SK-N-SH treated with all-trans-retinoic acid at 6 μM for 48 hours (cell line): ENCODE data around the gene PTPRG.

Source experiments
- ATAC-seq: fragments of 200-7000 bp; cut with Tn5 transposase; 3 replicates; pipeline ENCODE4 v1.9.1; 2020; ENCODE audit warnings: mild to moderate bottlenecking, moderate library complexity
- ARNTL ChIP-seq: fragments of 450-650 bp; formaldehyde crosslinking; IDR thresholded peaks from 2 replicates; pipeline ENCODE4 v1.5.0; 2020; ENCODE audit warnings: low read depth, mild to moderate bottlenecking, moderate library complexity, borderline replicate concordance
- BACH2 ChIP-seq: fragments of 250-450 bp; sonication (Bioruptor Pico); IDR thresholded peaks from 2 replicates; pipeline ENCODE4 v1.9.0; 2021; ENCODE audit warnings: mild to moderate bottlenecking, borderline replicate concordance
- CREB5 ChIP-seq: fragments of 250-450 bp; sonication (Bioruptor Pico); IDR thresholded peaks from 2 replicates; pipeline ENCODE4 v1.5.1; 2020; ENCODE audit warnings: low read depth, mild to moderate bottlenecking, moderate library complexity
- CSDC2 ChIP-seq: fragments of 250-450 bp; sonication (Bioruptor Pico); IDR thresholded peaks from 2 replicates; pipeline ENCODE4 v1.5.0; 2020; ENCODE audit warnings: mild to moderate bottlenecking, moderate library complexity
- CSRNP3 ChIP-seq: fragments of 250-450 bp; sonication (Bioruptor Pico); IDR thresholded peaks from 2 replicates; pipeline ENCODE4 v1.5.1; 2021; ENCODE audit warnings: mild to moderate bottlenecking, moderate library complexity
- ESRRG ChIP-seq: fragments of 250-450 bp; sonication (Bioruptor Pico); IDR thresholded peaks from 2 replicates; pipeline ENCODE4 v1.6.1; 2021; ENCODE audit warnings: mild to moderate bottlenecking
- GLIS3 ChIP-seq: fragments of 250-450 bp; sonication (Bioruptor Pico); IDR thresholded peaks from 2 replicates; pipeline ENCODE4 v1.5.0; 2020; ENCODE audit warnings: mild to moderate bottlenecking, moderate library complexity
- ISL1 ChIP-seq: fragments of 250-450 bp; sonication (Bioruptor Pico); IDR thresholded peaks from 2 replicates; pipeline ENCODE4 v2.1.2; 2022; ENCODE audit warnings: mild to moderate bottlenecking, moderate library complexity
- OSR1 ChIP-seq: fragments of 250-450 bp; sonication (Bioruptor Pico); IDR thresholded peaks from 2 replicates; pipeline ENCODE4 v1.8.0; 2022; ENCODE audit warnings: moderate library complexity, mild to moderate bottlenecking, inconsistent platforms
- PATZ1 ChIP-seq: fragments of 250-450 bp; sonication (Bioruptor Pico); IDR thresholded peaks from 2 replicates; pipeline ENCODE4 v1.8.0; 2020; ENCODE audit warnings: mild to moderate bottlenecking, moderate library complexity, borderline replicate concordance
- POU6F1 ChIP-seq: fragments of 250-450 bp; sonication (Bioruptor Pico); IDR thresholded peaks from 2 replicates; pipeline ENCODE4 v1.8.0; 2021; ENCODE audit warnings: low read depth, mild to moderate bottlenecking, moderate library complexity, borderline replicate concordance
- RARB ChIP-seq: fragments of 250-450 bp; sonication (Bioruptor Pico); IDR thresholded peaks from 2 replicates; pipeline ENCODE4 v1.8.0; 2021; ENCODE audit warnings: mild to moderate bottlenecking, moderate library complexity
- TCF4 ChIP-seq: fragments of 250-450 bp; sonication (Bioruptor Pico); IDR thresholded peaks from 2 replicates; pipeline ENCODE4 v1.8.0; 2021; ENCODE audit warnings: mild to moderate bottlenecking, moderate library complexity, borderline replicate concordance
- TOX ChIP-seq: fragments of 250-450 bp; sonication (Bioruptor Pico); IDR thresholded peaks from 2 replicates; pipeline ENCODE4 v1.8.0; 2021; ENCODE audit warnings: mild to moderate bottlenecking, moderate library complexity, borderline replicate concordance
- TSHZ2 ChIP-seq: fragments of 250-450 bp; sonication (Bioruptor Pico); IDR thresholded peaks from 2 replicates; pipeline ENCODE4 v1.5.0; 2020; ENCODE audit warnings: mild to moderate bottlenecking, moderate library complexity
- ZC3H10 ChIP-seq: fragments of 250-450 bp; sonication (Bioruptor Pico); IDR thresholded peaks from 2 replicates; pipeline ENCODE4 v1.5.1; 2021; ENCODE audit warnings: mild to moderate bottlenecking, moderate library complexity
- ZFP3 ChIP-seq: fragments of 250-450 bp; sonication (Bioruptor Pico); IDR thresholded peaks from 2 replicates; pipeline ENCODE4 v1.5.0; 2020; ENCODE audit warnings: mild to moderate bottlenecking, moderate library complexity
- ZFP30 ChIP-seq: fragments of 450-650 bp; formaldehyde crosslinking; IDR thresholded peaks from 2 replicates; pipeline ENCODE4 v1.5.0; 2022; ENCODE audit warnings: mild to moderate bottlenecking, moderate library complexity
- ZNF565 ChIP-seq: fragments of 450-650 bp; formaldehyde crosslinking; conservative IDR thresholded peaks from 2 replicates; pipeline ENCODE4 v1.5.0; 2020; ENCODE audit warnings: low read depth, mild to moderate bottlenecking, moderate library complexity
- ZNF70 ChIP-seq: fragments of 450-650 bp; formaldehyde crosslinking; IDR thresholded peaks from 2 replicates; pipeline ENCODE4 v1.5.0; 2020; ENCODE audit warnings: mild to moderate bottlenecking, moderate library complexity
- ZNF8 ChIP-seq: fragments of 450-650 bp; formaldehyde crosslinking; IDR thresholded peaks from 2 replicates; pipeline ENCODE4 v1.5.0; 2020; ENCODE audit warnings: mild to moderate bottlenecking, moderate library complexity

The PTPRG gene

GRCh38 chr3:61522060-61522459 lies 39.3 kb upstream of the PTPRG start:
- ATAC-seq, result no peak
- TF ChIP-seq RARB, result no peak
- no peak for TF ChIP-seq ZNF8 (CRISPR knock-in tag)
- no peak for TF ChIP-seq POU6F1 (CRISPR knock-in tag)
- no peak for TF ChIP-seq ZFP3 (CRISPR knock-in tag)
- TF ChIP-seq GLIS3 (CRISPR knock-in tag), result no peak
- TF ChIP-seq ARNTL (CRISPR knock-in tag), result no peak
- no peak for TF ChIP-seq ZNF70
- TF ChIP-seq CREB5, result no peak

- ATAC-seq, result no peak
- no peak for TF ChIP-seq CSDC2 (CRISPR knock-in tag)
- TF ChIP-seq ZNF565 (CRISPR knock-in tag), result no peak
- no peak for TF ChIP-seq CREB5
- no peak for TF ChIP-seq ESRRG
- TF ChIP-seq ZNF70, result no peak
- no peak for TF ChIP-seq GLIS3 (CRISPR knock-in tag)
- no peak for TF ChIP-seq TSHZ2 (CRISPR knock-in tag)
- TF ChIP-seq OSR1 (CRISPR knock-in tag), result no peak
- TF ChIP-seq ISL1 (CRISPR knock-in tag), result no peak
- no peak for TF ChIP-seq ZFP3 (CRISPR knock-in tag)
- no peak for TF ChIP-seq TOX (CRISPR knock-in tag)
- TF ChIP-seq BACH2, result no peak
- TF ChIP-seq ZNF8 (CRISPR knock-in tag), result no peak
- no peak for TF ChIP-seq ZC3H10
- TF ChIP-seq TCF4 (CRISPR knock-in tag), result no peak
- TF ChIP-seq PATZ1 (CRISPR knock-in tag), result no peak
- no peak for TF ChIP-seq CSRNP3 (CRISPR knock-in tag)
- TF ChIP-seq ZFP30 (CRISPR knock-in tag), result no peak
- TF ChIP-seq RARB, result no peak
- no peak for TF ChIP-seq ARNTL (CRISPR knock-in tag)
Observed at GRCh38 chr3:61522626-61523025, 38.7 kb upstream of the PTPRG start.

GRCh38 chr3:61524933-61525332 lies 36.4 kb upstream of the PTPRG start:
- ATAC-seq, result no peak
- TF ChIP-seq ZNF565 (CRISPR knock-in tag) (no peak), ZNF70 (no peak), ISL1 (CRISPR knock-in tag) (no peak), CSRNP3 (CRISPR knock-in tag) (no peak), POU6F1 (CRISPR knock-in tag) (no peak), OSR1 (CRISPR knock-in tag) (no peak), CREB5 (no peak), ZFP3 (CRISPR knock-in tag) (no peak), TCF4 (CRISPR knock-in tag) (no peak)
- TF ChIP-seq, all 23 proteins: peak for 0
